Germinal center (tissue), 1 donor: Measurements from ENCODE around the gene TMIGD2.
A peak's percentile ranks its signal among the peaks of the same experiment; 100 is the strongest.
"Not testable (repeated sequence)": the region's sequence is repeated elsewhere in the genome, so short reads cannot be mapped to it uniquely, and the experiment has no call there.

Experiments
- DNase-seq: peaks from one replicate; pipeline ENCODE4 v3.0.0; 2012; ENCODE audit warnings: mixed read lengths, low spot score

Gene TMIGD2

GRCh38 chr19:4266253-4267000 is 35.8 kb downstream of the TMIGD2 start:
- no peak for DNase-seq

- DNase-seq = no peak
These were observed 37.4 kb downstream of the TMIGD2 start for GRCh38 chr19:4264812-4265211.

GRCh38 chr19:4260613-4261191 is 41.5 kb downstream of the TMIGD2 start:
- DNase-seq = no peak

GRCh38 chr19:4258181-4258580 is 44.0 kb downstream of the TMIGD2 start:
- DNase-seq = no peak

GRCh38 chr19:4257025-4257424 is 45.2 kb downstream of the TMIGD2 start:
- DNase-seq = no peak

- DNase-seq = no peak
These were observed 45.6 kb downstream of the TMIGD2 start for GRCh38 chr19:4256563-4256962.

GRCh38 chr19:4246767-4247593 is 55.2 kb downstream of the TMIGD2 start, which contains the start of gene YJU2:
Gene YJU2, plus strand, starts transcription at chr19:4247080. Its CDS starts 67 bp downstream, at chr19:4247147.
- DNase-seq = peak; percentile 100

- DNase-seq = not testable (repeated sequence)
These were observed 56.3 kb downstream of the TMIGD2 start for GRCh38 chr19:4245938-4246337.
